K562 (cell line): ENCODE data around the gene CALML6. TPM values are rescaled to one million over a fixed set of nuclear protein-coding genes. Genes with fewer than 3 reads are reported as not detected.

Source experiments
- ATAC-seq: fragments of 200-7000 bp; cut with Tn5 transposase; 3 replicates; pipeline ENCODE4 v1.9.1; 2020; ENCODE audit warnings: moderate library complexity
- BruUV-seq: library from RNA; stranded (reverse); fragments of 400-500 nt; replicated peaks from 2 replicates; lab custom pipeline; 2021; lab: Mats Ljungman, UMichigan
- CTCF ChIA-PET: fragments of 300-600 bp; formaldehyde crosslinking; extraction: SDS; loops from one replicate; lab custom pipeline; 2021; ENCODE audit warnings: low intra/inter-chr PET ratio; lab: Yijun Ruan, JAX
- POLR2A ChIA-PET: fragments of 300-600, 350-650 bp; sonication (Branson Sonifier 250); formaldehyde crosslinking; extraction: SDS; loops from one replicate; lab custom pipeline; 2021; ENCODE audit warnings: antibody characterized with exemption, inconsistent platforms; lab: Yijun Ruan, JAX
- DNase-seq, 4 experiments: peaks; one replicate each; pipeline versions ENCODE4 v3.0.0 to v3.0.0-alpha.2; 2011 to 2018; ENCODE audit warnings: low spot score in 3 of 4, mixed read lengths in 3 of 4; ENCODE audit errors: extremely low read depth in 1 of 4
- FAIRE-seq: peaks from 2 replicates; lab custom pipeline; 2011; peaks lifted over from hg19 to GRCh38; lab: Jason Lieb, UNC
- H2AFZ ChIP-seq: 2 replicates; pipeline ENCODE4 v1.6.0; 2011; ENCODE audit warnings: low read depth, low read length, control low read depth, inconsistent platforms
- H3K27ac ChIP-seq: fragments of 200-600 bp; 3 replicates; pipeline ENCODE4 v1.8.0; 2011; ENCODE audit warnings: low read depth, mild to moderate bottlenecking, control low read depth, inconsistent platforms, low read length, moderate library complexity, mixed read lengths; ENCODE audit errors: extremely low read depth
- H3K27me3 ChIP-seq, 2 experiments: fragments of 300-600 bp in 1 of 2; 2 replicates in 1 of 2; 3 replicates in 1 of 2; pipeline versions ENCODE4 v1.6.0 to v1.8.0; 2011; ENCODE audit warnings: inconsistent platforms in 2 of 2, low read length in 2 of 2, mild to moderate bottlenecking in 1 of 2, mixed read lengths in 1 of 2, moderate library complexity in 1 of 2; ENCODE audit not compliant: control insufficient read depth in 2 of 2, insufficient read depth in 2 of 2
- H3K36me3 ChIP-seq: fragments of 300-600 bp; 3 replicates; pipeline ENCODE4 v1.8.0; 2011; ENCODE audit warnings: mild to moderate bottlenecking, low read length, inconsistent platforms; ENCODE audit not compliant: control insufficient read depth, insufficient read depth
- H3K4me1 ChIP-seq, 2 experiments: fragments of 200-600 bp in 1 of 2; replicated peaks in 1 of 2; 2 replicates in 1 of 2; 3 replicates in 1 of 2; pipeline versions ENCODE4 v1.5.1 to v1.8.0; 2011; ENCODE audit warnings: inconsistent platforms in 2 of 2, low read length in 2 of 2, mild to moderate bottlenecking in 1 of 2, mixed read lengths in 1 of 2, moderate library complexity in 1 of 2; ENCODE audit not compliant: control insufficient read depth in 2 of 2, insufficient read depth in 2 of 2
- H3K4me2 ChIP-seq: 2 replicates; pipeline ENCODE4 v1.6.1; 2011; ENCODE audit warnings: low read length, control low read depth, inconsistent platforms, mixed read lengths; ENCODE audit not compliant: insufficient read depth
- H3K4me3 ChIP-seq: fragments of 200-600 bp; sonication (generic), shearing (Covaris generic); 2 replicates; pipeline ENCODE4 v1.5.1; 2016; ENCODE audit warnings: control low read depth, inconsistent platforms
- H3K79me2 ChIP-seq: fragments of 200-600 bp; 3 replicates; pipeline ENCODE4 v1.8.0; 2011; ENCODE audit warnings: low read length, inconsistent platforms; ENCODE audit not compliant: control insufficient read depth, insufficient read depth
- H3K9ac ChIP-seq, 2 experiments: 2 replicates each; pipeline versions ENCODE4 v1.6.0 to v1.6.1; 2011; ENCODE audit warnings: low read depth in 2 of 2, low read length in 2 of 2, control low read depth in 1 of 2, inconsistent platforms in 1 of 2, mild to moderate bottlenecking in 1 of 2, mixed read lengths in 1 of 2; ENCODE audit not compliant: insufficient read depth in 1 of 2
- H3K9me1 ChIP-seq: one replicate; pipeline ENCODE4 v1.6.0; 2011; ENCODE audit warnings: inconsistent platforms, mild to moderate bottlenecking, low read length, moderate library complexity; ENCODE audit not compliant: control insufficient read depth, insufficient read depth
- H3K9me3 ChIP-seq: replicated peaks from 2 replicates; pipeline ENCODE4 v1.5.1; 2011; ENCODE audit warnings: low read depth, low read length, inconsistent platforms; ENCODE audit not compliant: control insufficient read depth, insufficient read depth
- H4K20me1 ChIP-seq: replicated peaks from 2 replicates; pipeline ENCODE4 v1.6.1; 2011; ENCODE audit warnings: low read length, inconsistent platforms, mixed read lengths; ENCODE audit not compliant: control insufficient read depth, insufficient read depth
- CCNT2 ChIP-seq: IDR thresholded peaks from 2 replicates; pipeline ENCODE4 v1.6.1; 2011; ENCODE audit warnings: borderline replicate concordance, low read depth, mild to moderate bottlenecking, moderate library complexity, mixed read lengths, low read length; ENCODE audit not compliant: insufficient read length; ENCODE audit errors: extremely low read depth
- CREM ChIP-seq: IDR thresholded peaks from 2 replicates; pipeline ENCODE4 v1.6.1; 2014; ENCODE audit warnings: antibody characterized with exemption, low read depth
- ESRRA ChIP-seq: fragments of 450-650 bp; IDR thresholded peaks from 2 replicates; pipeline ENCODE4 v1.6.1; 2014; ENCODE audit warnings: low read depth, mild to moderate bottlenecking, moderate library complexity, borderline replicate concordance
- GATAD2A ChIP-seq: fragments of 450-650 bp; IDR thresholded peaks from 2 replicates; pipeline ENCODE4 v1.6.1; 2017
- GTF2B ChIP-seq: IDR thresholded peaks from 2 replicates; pipeline ENCODE4 v1.6.1; 2011; ENCODE audit not compliant: insufficient read length; ENCODE audit errors: extremely low read depth
- MYNN ChIP-seq, 2 experiments: sonication (generic); formaldehyde crosslinking in 1 of 2; IDR thresholded peaks; 2 replicates each; pipeline versions ENCODE4 v1.5.0 to v1.6.1; 2016 to 2020; ENCODE audit warnings: antibody characterized with exemption in 1 of 2, missing genetic modification reagents in 1 of 2
- RB1 ChIP-seq: fragments of 450-650 bp; IDR thresholded peaks from 2 replicates; pipeline ENCODE4 v1.6.1; 2017; ENCODE audit warnings: low read depth, mild to moderate bottlenecking
- SETDB1 ChIP-seq: IDR thresholded peaks from one replicate; pipeline ENCODE4 v1.6.1; 2012; ENCODE audit warnings: low read length, control low read depth, inconsistent platforms
- SMARCA4 ChIP-seq: fragments of 450-650 bp; IDR thresholded peaks from 2 replicates; pipeline ENCODE4 v1.6.1; 2016
- SRSF7 ChIP-seq: fragments of 200-400 bp; formaldehyde crosslinking; optimal IDR thresholded peaks from 2 replicates; pipeline ENCODE3; 2017; ENCODE audit warnings: mild to moderate bottlenecking, low read depth, low read length
- ZFPM2 ChIP-seq: fragments of 250-450 bp; sonication (Bioruptor Pico); IDR thresholded peaks from 2 replicates; pipeline ENCODE4 v1.5.1; 2022; ENCODE audit warnings: mild to moderate bottlenecking
- ZNF431 ChIP-seq: sonication (generic); formaldehyde crosslinking; IDR thresholded peaks from 2 replicates; pipeline ENCODE4 v1.8.0; 2022; ENCODE audit warnings: mild to moderate bottlenecking, missing genetic modification reagents
- ZNF586 ChIP-seq: fragments of 450-650 bp; formaldehyde crosslinking; conservative IDR thresholded peaks from 2 replicates; pipeline ENCODE4 v1.4.0; 2020; ENCODE audit warnings: mild to moderate bottlenecking, moderate library complexity
- WGBS: fragments of 100-300 bp; shearing (Covaris generic); methylation state at CpG from one replicate; pipeline ENCODE4 v1.1.6; 2016; ENCODE audit warnings: low coverage, mixed read lengths; ENCODE audit not compliant: insufficient coverage; ENCODE audit errors: missing lambda C conversion rate; 5-methylcytosine and 5-hydroxymethylcytosine counted together
- in situ Hi-C: fragments of 300-500 bp; cut with MboI; formaldehyde crosslinking; loops from 4 replicates; pipeline ENCODE4 v1.15.0; 2018; ENCODE audit warnings: inconsistent platforms, mixed read lengths
- intact Hi-C: fragments of 100-400 bp; cut with micrococcal nuclease; formaldehyde crosslinking; loops from 2 replicates; pipeline ENCODE4 v1.14.2; 2022
- polyA plus RNA-seq, 8 experiments: library from polyadenylated mRNA; depleted of rRNA in 4 of 8; stranded (reverse) in 5 of 8; unstranded in 3 of 8; fragments of >200 nt; fragmentation: Nextera tagmentation in 2 of 8; fragmentation: Illumina TruSeq in 1 of 8; extraction: Ambion mirVana in 2 of 8; extraction: Trizol in 1 of 8; gene quantifications; 2 replicates each; pipeline versions ENCODE4 v1.2.1 to v1.2.3, GENCODE V29; 2011 to 2014; ENCODE audit warnings: inconsistent platforms in 1 of 8, missing spikeins in 1 of 8
- total RNA-seq, 7 experiments: library from RNA; depleted of rRNA in 6 of 7; stranded (reverse); fragments of >200 nt in 6 of 7; fragmentation: Illumina TruSeq in 2 of 7; extraction: Trizol in 2 of 7; gene quantifications; 2 replicates each; pipeline versions ENCODE4 v1.2.1 to v1.2.3, GENCODE V29; 2011 to 2021; ENCODE audit warnings: low replicate concordance in 1 of 7

The CALML6 gene
- total and polyA plus RNA-seq, 9 of the 15 experiments (the other 6 are each of a cell fraction or from before 2014, with no cell fraction given): 0.14 TPM; not detected in 8

- Histone ChIP-seq H3K9me3 (no peaks in the 10 kb centered on the region), H3K4me2 (no peak overlapping the region), H3K79me2 (peaks cover 95% of the 10 kb centered on the region), H3K9ac (no peak overlapping the region), H3K4me3 (no peak overlapping the region), H3K36me3 (peaks cover 68% of the 10 kb centered on the region), H3K4me1 (peaks cover 11 to 19% of the 10 kb centered on the region in 2 experiments; a peak in 4 of 5 replicates), H3K27ac (no peak overlapping the region), H3K9me1 (peaks cover 21% of the 10 kb centered on the region), H2AFZ (no peak overlapping the region), H4K20me1 (peaks cover 54% of the 10 kb centered on the region), H3K27me3 (no peaks in the 10 kb centered on the region)
- 93% methylated on average over 1 of the region's 1 CpG for WGBS
- intact Hi-C loops: no loop called here
- ATAC-seq: no peak
- ChIA-PET CTCF (no interaction called here), POLR2A (interaction anchor here (0.9 to 1.6 kb wide), 4 partner anchors 9 to 17 kb away, joined by 3 to 5 read pairs (median 4); no protein-coding TSS in a partner anchor)
- DNase-seq: no peak
- BruUV-seq: no TSS peak
- no peak for FAIRE-seq
- TF ChIP-seq ESRRA (no peak), ZFPM2 (CRISPR knock-in tag) (no peak), ZNF431 (no peak), GATAD2A (no peak), CREM (no peak), RB1 (no peak), MYNN (IDR thresholded peaks at IDR 0.05) (no peak), MYNN (CRISPR knock-in tag; IDR thresholded peaks at IDR 0.05) (no peak), SRSF7 (no peak), SETDB1 (no peak), GTF2B (no peak), CCNT2 (no peak), SMARCA4 (no peak), ZNF586 (CRISPR knock-in tag) (no peak)
- in situ Hi-C loops: no loop called here
These were observed 39.1 kb upstream of the CALML6 start for GRCh38 chr1:1875932-1876331.
